ENCODE data around the gene HMGN3. TPM values are rescaled to one million over a fixed set of nuclear protein-coding genes. Genes with fewer than 3 reads are reported as not detected.

Gene HMGN3
- total RNA-seq, 4 donors from 2014 or later = 40.8 to 104 (median 82.1) TPM

GRCh38 chr6:79201143-79201542, 33.3 kb downstream of the HMGN3 start:
- TF ChIP-seq EP300 (IDR thresholded peaks at IDR 0.05) (no peak), CTCF (IDR thresholded peaks at IDR 0.05) (no peak), POLR2A (IDR thresholded peaks at IDR 0.05) (no peak)
- DNase-seq (ENCODE audit: low spot score in 2 of 2) = no peak
- 93 to 97% methylated on average over 1 of the region's 1 CpG for WGBS, 2 donors
- Histone ChIP-seq H3K4me3 (no peak overlapping the region), H3K27ac (no peak overlapping the region), H3K36me3 (peaks cover 0 to 44% (median 0%) of the 10 kb centered on the region in 3 donors), H3K4me1 (no peaks in the 10 kb centered on the region), H3K27me3 (no peaks in the 10 kb centered on the region), H3K9me3 (no peaks in the 10 kb centered on the region)

- DNase-seq (ENCODE audit: low spot score in 2 of 2) = no peak
- no peak for TF ChIP-seq CTCF (IDR thresholded peaks at IDR 0.05)
- no peak for TF ChIP-seq POLR2A (IDR thresholded peaks at IDR 0.05)
- TF ChIP-seq EP300 (IDR thresholded peaks at IDR 0.05) = no peak
- no peak overlapping the region for H3K27ac ChIP-seq
These were observed 37.6 kb downstream of the HMGN3 start for GRCh38 chr6:79196912-79197311.

GRCh38 chr6:79193971-79194370, 40.5 kb downstream of the HMGN3 start:
- Histone ChIP-seq H3K9me3 (peaks cover 0 to 4% (median 0%) of the 10 kb centered on the region in 4 donors), H3K4me1 (peaks cover 0 to 5% (median 0%) of the 10 kb centered on the region in 4 donors), H3K27me3 (no peaks in the 10 kb centered on the region), H3K4me3 (no peak overlapping the region), H3K27ac (no peak overlapping the region), H3K36me3 (peaks cover 0 to 12% (median 0%) of the 10 kb centered on the region in 3 donors)
- 63 to 69% methylated on average over 2 of the region's 2 CpGs for WGBS, 2 donors
- no peak for DNase-seq (ENCODE audit: low spot score in 2 of 2)
- no peak for TF ChIP-seq POLR2A (IDR thresholded peaks at IDR 0.05)
- no peak for TF ChIP-seq CTCF (IDR thresholded peaks at IDR 0.05)
- no peak for TF ChIP-seq EP300 (IDR thresholded peaks at IDR 0.05)

More at GRCh38 chr6:79196912-79197311, 37.6 kb downstream of the HMGN3 start:
- Histone ChIP-seq H3K36me3 (peaks cover 0 to 19% (median 0%) of the 10 kb centered on the region in 3 donors), H3K9me3 (no peaks in the 10 kb centered on the region), H3K27me3 (no peaks in the 10 kb centered on the region), H3K4me1 (no peaks in the 10 kb centered on the region), H3K4me3 (no peak overlapping the region)

- peaks cover 0 to 10% (median 0%) of the 10 kb centered on the region in 4 donors for H3K4me1 ChIP-seq
- no peak overlapping the region for H3K27ac ChIP-seq
- DNase-seq (ENCODE audit: low spot score in 2 of 2) = no peak
- H3K9me3 ChIP-seq = peaks cover 0 to 4% (median 0%) of the 10 kb centered on the region in 4 donors
- WGBS, 2 donors = 35 to 55% methylated on average over 2 of the region's 2 CpGs
- no peak overlapping the region for H3K4me3 ChIP-seq
- H3K27me3 ChIP-seq = no peaks in the 10 kb centered on the region
- H3K36me3 ChIP-seq = peaks cover 0 to 6% (median 0%) of the 10 kb centered on the region in 3 donors
- TF ChIP-seq POLR2A (IDR thresholded peaks at IDR 0.05) = no peak
- no peak for TF ChIP-seq EP300 (IDR thresholded peaks at IDR 0.05)
- TF ChIP-seq CTCF (IDR thresholded peaks at IDR 0.05) = no peak
These were observed 44.6 kb downstream of the HMGN3 start for GRCh38 chr6:79189760-79190350.

- Histone ChIP-seq H3K9me3 (peaks cover 0 to 4% (median 0%) of the 10 kb centered on the region in 4 donors), H3K4me3 (no peak overlapping the region), H3K27me3 (no peaks in the 10 kb centered on the region), H3K27ac (no peak overlapping the region), H3K4me1 (peaks cover 0 to 10% (median 0%) of the 10 kb centered on the region in 4 donors), H3K36me3 (peaks cover 0 to 6% (median 0%) of the 10 kb centered on the region in 3 donors)
- 45 to 46% methylated on average over 3 of the region's 3 CpGs for WGBS, 2 donors
- no peak for DNase-seq (ENCODE audit: low spot score in 2 of 2)
- TF ChIP-seq EP300 (IDR thresholded peaks at IDR 0.05) (no peak), CTCF (IDR thresholded peaks at IDR 0.05) (no peak)
These were observed 45.5 kb downstream of the HMGN3 start for GRCh38 chr6:79188885-79189480.
